Mucosa of stomach (tissue), 1 donor: ENCODE measurements around the gene CMBL.

Experiments used
- H3K27me3 ChIP-seq: one replicate; pipeline ENCODE4 v1.7.0; 2013; ENCODE audit warnings: mild to moderate bottlenecking, low read length; ENCODE audit not compliant: control insufficient read depth, insufficient read depth
- H3K36me3 ChIP-seq: one replicate; pipeline ENCODE4 v1.7.0; 2013; ENCODE audit warnings: low read length; ENCODE audit not compliant: control insufficient read depth, insufficient read depth
- H3K4me1 ChIP-seq: one replicate; pipeline ENCODE4 v1.7.0; 2013; ENCODE audit warnings: mild to moderate bottlenecking, low read length; ENCODE audit not compliant: control insufficient read depth, insufficient read depth
- H3K4me3 ChIP-seq: one replicate; pipeline ENCODE4 v1.7.0; 2013; ENCODE audit warnings: low read length
- H3K9ac ChIP-seq: one replicate; pipeline ENCODE4 v1.7.0; 2013; ENCODE audit warnings: mild to moderate bottlenecking, low read length, moderate library complexity
- H3K9me3 ChIP-seq: one replicate; pipeline ENCODE4 v1.7.0; 2013; ENCODE audit warnings: mild to moderate bottlenecking, low read length, moderate library complexity; ENCODE audit not compliant: control insufficient read depth
- donor health status: Pancreatic carcinoma.

Gene CMBL

GRCh38 chr5:10233011-10233410 lies 74.7 kb downstream of the CMBL start:
- no peaks in the 10 kb centered on the region for H3K4me1 ChIP-seq
- no peaks in the 10 kb centered on the region for H3K36me3 ChIP-seq
- H3K9me3 ChIP-seq: no peaks in the 10 kb centered on the region
- no peaks in the 10 kb centered on the region for H3K27me3 ChIP-seq
- no peak overlapping the region for H3K9ac ChIP-seq
- H3K4me3 ChIP-seq: no peak overlapping the region

- H3K9me3 ChIP-seq: no peaks in the 10 kb centered on the region
- H3K9ac ChIP-seq: no peak overlapping the region
- no peaks in the 10 kb centered on the region for H3K4me1 ChIP-seq
- H3K4me3 ChIP-seq: no peak overlapping the region
- H3K27me3 ChIP-seq: no peaks in the 10 kb centered on the region
- H3K36me3 ChIP-seq: no peaks in the 10 kb centered on the region
These were observed 75.3 kb downstream of the CMBL start for GRCh38 chr5:10232386-10232785.

- H3K4me3 ChIP-seq: no peak overlapping the region
- H3K4me1 ChIP-seq: no peaks in the 10 kb centered on the region
- H3K36me3 ChIP-seq: no peaks in the 10 kb centered on the region
- no peak overlapping the region for H3K9ac ChIP-seq
- H3K27me3 ChIP-seq: no peaks in the 10 kb centered on the region
- H3K9me3 ChIP-seq: no peaks in the 10 kb centered on the region
These were observed 78.2 kb downstream of the CMBL start for GRCh38 chr5:10229306-10230048.

- H3K9me3 ChIP-seq: no peaks in the 10 kb centered on the region
- H3K27me3 ChIP-seq: no peaks in the 10 kb centered on the region
- no peak overlapping the region for H3K9ac ChIP-seq
- H3K4me3 ChIP-seq: no peak overlapping the region
- no peaks in the 10 kb centered on the region for H3K4me1 ChIP-seq
- H3K36me3 ChIP-seq: no peaks in the 10 kb centered on the region
These were observed 79.4 kb downstream of the CMBL start for GRCh38 chr5:10228288-10228687.
